Subcutaneous adipose tissue (tissue), 4 donors: ENCODE data around the gene TCP11X1. TPM values are rescaled to one million over a fixed set of nuclear protein-coding genes. Genes with fewer than 3 reads are reported as not detected.
"Not testable (repeated sequence)": the region's sequence is repeated elsewhere in the genome, so short reads cannot be mapped to it uniquely, and the experiment has no call there.

Experiments used
- total RNA-seq, 4 donors: library from RNA; depleted of rRNA; stranded (reverse); fragments of >200 nt; gene quantifications; one replicate each; pipeline ENCODE4 v1.1.0, GENCODE V29; 2016
- TF ChIP-seq, protein P1 (sequence below): fragments of 450-650 bp; IDR thresholded peaks from one replicate; pipeline ENCODE4 v1.5.1; 2016; ENCODE audit warnings: low read depth, mild to moderate bottlenecking, control low read depth, antibody characterized with exemption, moderate library complexity

TCP11X1 gene
- total RNA-seq, result not detected

DNA sequence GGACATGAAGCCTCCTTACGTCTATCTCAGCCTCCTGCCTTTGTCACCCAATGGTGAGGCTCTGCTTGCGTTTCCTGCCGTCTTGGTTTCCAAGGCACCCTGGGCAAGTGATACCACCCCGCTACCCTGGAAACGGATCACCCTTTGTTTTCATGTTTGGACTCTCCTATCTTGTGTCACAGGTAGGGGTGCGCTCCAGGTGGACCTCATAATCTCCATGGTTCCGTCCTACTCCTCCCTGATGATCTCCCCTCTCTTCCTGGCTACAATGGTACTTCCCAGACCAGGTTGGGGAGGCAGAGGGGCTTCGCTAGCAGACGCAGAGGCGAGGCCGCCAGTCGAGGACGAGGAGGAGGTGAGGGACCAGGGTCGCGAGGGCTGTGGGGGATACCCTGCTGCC lies at the start of gene TCP11X1:
Gene TCP11X1, plus strand, starts transcription at position 316 of the 400 bp plus-strand sequence.
- TF ChIP-seq, protein P1, sequence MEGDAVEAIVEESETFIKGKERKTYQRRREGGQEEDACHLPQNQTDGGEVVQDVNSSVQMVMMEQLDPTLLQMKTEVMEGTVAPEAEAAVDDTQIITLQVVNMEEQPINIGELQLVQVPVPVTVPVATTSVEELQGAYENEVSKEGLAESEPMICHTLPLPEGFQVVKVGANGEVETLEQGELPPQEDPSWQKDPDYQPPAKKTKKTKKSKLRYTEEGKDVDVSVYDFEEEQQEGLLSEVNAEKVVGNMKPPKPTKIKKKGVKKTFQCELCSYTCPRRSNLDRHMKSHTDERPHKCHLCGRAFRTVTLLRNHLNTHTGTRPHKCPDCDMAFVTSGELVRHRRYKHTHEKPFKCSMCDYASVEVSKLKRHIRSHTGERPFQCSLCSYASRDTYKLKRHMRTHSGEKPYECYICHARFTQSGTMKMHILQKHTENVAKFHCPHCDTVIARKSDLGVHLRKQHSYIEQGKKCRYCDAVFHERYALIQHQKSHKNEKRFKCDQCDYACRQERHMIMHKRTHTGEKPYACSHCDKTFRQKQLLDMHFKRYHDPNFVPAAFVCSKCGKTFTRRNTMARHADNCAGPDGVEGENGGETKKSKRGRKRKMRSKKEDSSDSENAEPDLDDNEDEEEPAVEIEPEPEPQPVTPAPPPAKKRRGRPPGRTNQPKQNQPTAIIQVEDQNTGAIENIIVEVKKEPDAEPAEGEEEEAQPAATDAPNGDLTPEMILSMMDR, result not testable (repeated sequence)

DNA sequence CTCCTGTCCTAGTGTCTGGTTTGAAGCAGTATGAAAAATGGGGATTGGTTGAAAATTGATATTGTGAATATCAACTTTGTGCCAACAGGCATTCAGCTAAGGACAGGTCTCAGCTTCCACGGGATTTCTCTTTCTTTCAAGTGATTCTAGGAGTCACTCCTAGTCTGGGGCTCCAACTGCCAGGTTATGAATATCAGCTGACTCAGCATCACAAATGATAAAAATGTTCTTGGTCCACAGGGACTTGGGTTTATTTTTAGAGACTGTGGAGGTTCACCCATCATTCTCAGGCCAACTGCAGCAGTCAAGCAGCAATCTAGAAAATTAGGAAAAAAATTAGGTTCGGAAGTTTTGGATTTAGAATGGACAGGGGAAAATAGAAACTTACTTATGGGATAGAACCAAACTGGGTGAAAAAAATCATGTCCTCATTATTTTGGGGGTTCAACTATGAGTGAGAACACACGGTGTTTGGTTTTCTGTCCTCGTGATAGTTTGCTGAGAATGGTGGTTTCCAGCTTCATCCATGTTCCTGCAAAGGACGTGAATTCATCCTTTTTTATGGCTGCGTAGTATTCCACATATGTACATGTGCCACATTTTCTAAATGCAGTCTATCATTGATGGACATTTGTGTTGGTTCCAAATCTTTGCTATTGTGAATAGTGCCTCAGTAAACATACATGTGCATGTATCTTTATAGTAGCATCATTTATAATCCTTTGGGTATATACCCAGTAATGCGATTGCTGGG lies 29.0 kb upstream of the TCP11X1 start:
- TF ChIP-seq, protein P1, result no peak

DNA sequence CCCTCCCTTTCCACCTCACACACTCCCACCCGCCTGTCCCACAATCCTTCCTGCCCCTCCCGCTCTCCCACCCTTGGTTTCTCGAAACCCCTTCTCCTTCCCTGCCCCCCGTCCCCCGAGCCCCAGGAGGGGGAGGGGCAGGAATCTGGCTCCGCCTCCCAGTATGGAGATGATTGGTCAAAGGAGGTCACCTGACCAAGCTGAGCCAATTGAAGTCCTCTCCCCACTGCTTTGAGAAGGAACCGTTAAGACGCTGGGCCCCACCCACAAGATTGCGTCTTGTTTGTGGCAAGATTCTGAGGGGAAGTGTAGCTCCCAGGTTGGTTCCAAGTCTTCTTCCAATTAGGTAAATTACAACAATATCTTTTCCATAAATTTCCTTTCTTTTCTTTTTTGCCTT lies 31.8 kb downstream of the TCP11X1 start, which contains the start of gene NXF2:
Gene NXF2, plus strand, starts transcription at position 275 of the 400 bp plus-strand sequence. CDS start 59,912 bp downstream, outside the sequence.
- TF ChIP-seq, protein P1, result not testable (repeated sequence)

Other genes starting within 250 kb of the TCP11X1 start
- not detected for gene TCEAL2, start 89.6 kb upstream of the TCP11X1 start, total RNA-seq
- gene TCEAL6, start 72.8 kb upstream of the TCP11X1 start, total RNA-seq, result not detected
- gene BEX5, start 59.3 kb upstream of the TCP11X1 start, total RNA-seq, result 1 to 10 TPM in 2 of 4 donors, not detected in 2; 3.8 to 4.1 TPM
- not detected for gene NXF2, start 31.9 kb downstream of the TCP11X1 start, total RNA-seq
- gene NXF2B, start 224.7 kb downstream of the TCP11X1 start, total RNA-seq, result under 1 TPM in 1 of 4 donors, not detected in 3; 0.19 TPM